ENCODE measurements around the gene PTPRQ.

The PTPRQ gene

DNA sequence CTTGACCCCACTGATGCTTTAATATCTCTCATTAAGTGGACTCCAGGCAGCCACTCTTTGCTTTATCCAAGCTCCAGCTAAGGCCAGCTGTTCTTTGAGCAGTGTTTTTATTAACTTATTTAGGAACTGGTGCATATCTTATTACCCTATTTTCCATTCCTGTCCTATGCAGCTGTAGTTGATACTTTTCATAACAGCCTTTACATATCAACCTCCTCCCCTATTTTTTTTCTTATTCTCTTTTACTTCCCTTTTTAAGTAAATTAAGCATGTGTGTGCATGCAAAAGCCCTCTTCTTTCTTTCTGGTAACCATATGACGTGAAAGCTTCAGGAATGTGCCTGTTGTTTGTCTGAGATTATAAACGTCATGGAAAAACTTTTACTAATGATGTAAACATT, 121.2 kb downstream of the PTPRQ start:
- no peak for DNase-seq

GRCh38 chr12:80567401-80567800, 123.4 kb downstream of the PTPRQ start:
- DNase-seq = no peak

DNA sequence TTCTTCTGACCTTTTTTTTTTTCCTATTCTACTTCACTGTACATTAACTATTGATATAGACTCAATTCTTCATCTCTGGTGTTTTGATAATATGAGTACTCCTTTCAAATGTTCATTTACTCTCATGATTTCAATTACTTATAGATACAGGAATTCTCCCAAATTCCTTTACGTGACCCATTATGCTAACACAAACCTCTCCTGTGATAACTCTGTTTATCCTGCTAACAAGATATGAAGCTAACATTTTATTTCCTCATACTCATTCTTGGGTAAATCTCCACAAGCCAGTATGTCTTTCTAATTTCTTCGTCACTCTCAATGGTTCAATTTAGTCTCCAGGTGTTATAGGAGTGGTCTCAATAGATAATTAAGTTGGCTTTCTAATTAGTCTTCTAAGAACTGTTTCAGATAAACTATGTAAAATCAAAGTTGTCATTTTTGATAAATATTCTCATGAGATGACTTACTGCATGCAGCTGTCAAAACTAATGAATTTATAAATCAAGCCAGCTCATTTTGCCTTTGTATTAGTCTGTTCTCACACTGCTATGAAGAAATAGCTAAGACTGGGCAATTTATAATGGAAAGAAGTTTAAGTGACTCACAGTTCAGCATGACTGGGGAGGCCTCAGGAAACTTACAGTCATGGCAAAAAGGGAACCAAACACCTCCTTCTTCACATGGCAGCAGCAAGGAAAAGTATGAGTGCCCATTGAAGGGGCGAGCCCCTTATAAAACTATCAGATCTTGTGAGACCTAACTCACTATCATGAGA, 132.8 kb downstream of the PTPRQ start:
- no peak for DNase-seq

GRCh38 chr12:80580254-80580653, 136.2 kb downstream of the PTPRQ start:
- DNase-seq = no peak

- no peak for DNase-seq
Measured at GRCh38 chr12:80581783-80582182, 137.7 kb downstream of the PTPRQ start.

DNA sequence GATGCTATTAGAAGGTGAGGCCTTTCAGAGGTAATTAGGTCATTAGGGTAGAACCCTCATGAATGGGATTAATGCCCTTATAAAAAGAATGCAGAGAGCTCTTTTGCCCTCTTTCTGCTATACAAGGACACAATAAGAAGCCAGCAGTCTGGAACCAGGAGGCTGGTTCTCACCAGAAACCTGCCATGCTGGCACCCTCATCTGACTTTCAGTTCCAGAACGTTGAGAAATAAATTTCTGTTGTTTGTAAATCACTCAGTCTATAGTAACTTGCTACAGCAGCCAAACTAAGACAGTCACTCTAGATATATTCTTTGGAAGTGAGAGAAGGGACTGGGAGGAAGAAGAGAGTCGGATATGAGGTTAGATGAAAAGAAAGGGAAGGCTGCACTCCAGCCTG, 138.4 kb downstream of the PTPRQ start:
- no peak for DNase-seq

GRCh38 chr12:80589077-80589476, 145.0 kb downstream of the PTPRQ start:
- no peak for DNase-seq

DNA sequence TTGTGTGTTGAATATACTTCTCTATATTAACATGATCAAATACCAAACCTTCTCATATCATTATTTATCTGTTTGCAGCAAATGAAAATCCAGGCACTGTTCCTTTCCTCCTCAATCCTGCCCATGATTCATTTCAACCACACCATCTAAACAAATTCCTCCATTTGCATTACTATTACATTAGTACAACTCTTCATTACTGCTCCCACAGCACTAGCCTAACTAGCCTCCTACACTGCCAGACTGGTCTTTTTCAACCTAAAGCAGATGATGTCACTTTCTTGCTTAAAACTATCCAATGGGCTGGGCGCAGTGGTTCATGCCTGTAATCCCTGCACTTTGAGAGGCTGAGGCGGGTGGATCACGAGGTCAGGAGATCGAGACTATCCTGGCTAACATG, 146.1 kb downstream of the PTPRQ start:
- no peak for DNase-seq

- DNase-seq = no peak
Measured at GRCh38 chr12:80593766-80594165, 149.7 kb downstream of the PTPRQ start.

- DNase-seq = no peak
Measured at GRCh38 chr12:80596509-80596908, 152.5 kb downstream of the PTPRQ start.

- DNase-seq = no peak
Measured at GRCh38 chr12:80598004-80598606, 154.1 kb downstream of the PTPRQ start.

DNA sequence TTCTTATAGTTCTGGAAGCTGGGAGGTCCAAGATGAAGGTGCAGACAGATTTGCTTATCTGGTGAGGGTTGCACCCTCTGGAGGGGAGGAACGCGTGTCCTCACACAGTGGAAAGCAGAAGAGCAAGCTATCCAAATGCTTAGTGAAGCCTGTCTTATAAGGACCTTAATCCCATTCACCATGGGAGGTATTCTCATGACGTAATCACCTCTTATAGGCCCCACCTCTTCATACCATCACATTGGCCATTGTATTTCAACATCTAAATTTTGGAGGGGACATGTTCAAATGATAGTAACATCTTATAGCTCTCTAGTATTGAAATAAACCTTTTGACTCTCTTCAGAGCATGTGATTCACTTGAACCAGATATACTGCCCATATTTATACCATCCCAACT, 158.4 kb downstream of the PTPRQ start:
- no peak for DNase-seq

DNA sequence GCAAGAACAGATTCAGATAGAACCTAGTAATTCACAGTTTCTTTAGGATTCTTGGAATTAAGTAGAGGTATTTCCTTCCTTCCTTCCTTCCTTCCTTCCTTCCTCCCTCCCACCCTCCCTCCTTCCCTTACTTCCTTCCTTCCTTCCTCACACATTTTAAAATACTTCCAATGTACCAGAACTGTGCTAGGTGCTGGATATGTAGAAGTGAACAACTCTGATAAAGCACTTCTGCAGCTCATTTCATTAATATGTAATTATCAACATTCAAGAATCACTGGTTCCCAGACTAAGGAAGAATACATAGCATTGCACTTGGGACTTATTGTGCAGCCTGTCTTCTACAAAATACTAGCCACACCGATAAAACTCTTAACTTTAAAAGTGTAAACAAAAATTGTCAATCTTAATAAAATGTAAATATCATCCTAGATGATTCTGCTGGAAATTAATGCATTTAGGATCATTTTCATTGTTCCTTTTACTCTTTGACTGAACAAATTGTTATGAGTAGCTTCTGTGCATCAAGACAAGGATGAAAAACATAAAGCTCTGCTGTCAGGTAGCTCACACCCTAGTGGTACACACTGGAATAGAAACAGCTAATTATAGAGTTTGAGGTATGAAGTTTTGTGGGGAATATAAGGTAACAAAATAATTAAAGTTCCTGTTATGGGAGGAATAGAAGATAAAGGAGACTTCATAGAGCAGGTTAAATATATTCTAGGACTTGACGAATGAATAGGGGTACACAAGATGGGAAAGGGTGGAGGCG, 163.5 kb downstream of the PTPRQ start:
- DNase-seq = no peak

DNA sequence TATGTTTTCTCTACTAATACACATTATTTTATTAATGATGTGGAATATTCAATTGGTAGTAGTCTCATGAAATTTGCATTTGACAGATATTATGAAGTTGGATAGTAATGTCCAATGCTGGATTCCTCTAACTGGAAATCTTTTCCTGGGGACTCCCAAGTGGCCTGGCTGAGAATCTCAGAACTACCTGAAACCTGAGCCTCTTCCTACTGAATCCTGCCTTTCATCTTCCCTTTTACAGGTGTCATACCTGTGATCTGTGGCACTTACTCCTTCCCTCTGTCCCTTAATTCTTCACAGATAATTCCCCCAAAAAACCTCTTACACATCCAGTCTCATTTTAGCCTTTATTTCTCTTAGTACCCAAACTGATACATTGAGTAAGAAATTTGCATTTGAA, 173.7 kb downstream of the PTPRQ start:
- DNase-seq = no peak

- DNase-seq = no peak
Measured at GRCh38 chr12:80620281-80620680, 176.2 kb downstream of the PTPRQ start.

- DNase-seq = no peak
Measured at GRCh38 chr12:80622271-80622670, 178.2 kb downstream of the PTPRQ start.

GRCh38 chr12:80625051-80625450, 181.0 kb downstream of the PTPRQ start:
- DNase-seq = no peak

DNA sequence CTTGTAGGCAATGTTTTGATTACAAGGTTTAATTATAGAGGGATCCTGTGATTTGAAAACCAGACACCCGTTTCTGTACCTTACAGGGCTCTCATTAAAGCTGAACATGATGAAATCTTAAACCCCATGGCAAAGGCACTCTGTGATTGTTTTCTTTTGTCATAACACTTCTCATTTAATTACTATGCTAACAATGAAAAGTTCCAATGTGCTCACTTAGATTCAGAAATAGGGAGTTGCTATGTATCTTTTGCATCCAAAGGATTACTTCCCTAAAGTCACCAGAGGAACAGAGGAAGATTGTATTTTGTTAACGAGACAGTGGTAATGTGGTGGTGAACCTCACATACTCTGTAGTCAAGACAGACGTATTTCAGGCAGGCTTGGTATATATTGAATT, 181.9 kb downstream of the PTPRQ start:
- DNase-seq = no peak

- DNase-seq = no peak
Measured at GRCh38 chr12:80627782-80628181, 183.7 kb downstream of the PTPRQ start.

GRCh38 chr12:80632835-80633234, 188.8 kb downstream of the PTPRQ start:
- DNase-seq = no peak

DNA sequence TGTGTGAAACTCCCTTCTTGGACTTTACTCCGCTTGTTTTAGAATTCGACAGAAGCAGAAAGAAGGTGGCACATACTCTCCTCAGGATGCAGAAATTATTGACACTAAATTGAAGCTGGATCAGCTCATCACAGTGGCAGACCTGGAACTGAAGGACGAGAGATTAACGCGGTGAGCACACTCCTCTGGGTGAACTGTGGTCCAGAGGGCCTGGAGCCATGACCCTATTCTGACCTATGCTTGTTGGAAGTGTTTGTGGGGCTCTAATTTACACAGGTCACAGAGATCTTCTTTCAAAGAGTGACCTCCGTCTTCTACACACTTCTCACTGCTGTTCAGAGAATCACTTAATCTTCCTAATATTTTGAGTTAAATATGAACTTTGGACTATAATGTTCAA, 190.9 kb downstream of the PTPRQ start:
- DNase-seq = no peak

GRCh38 chr12:80636832-80637231, 192.8 kb downstream of the PTPRQ start:
- no peak for DNase-seq

- no peak for DNase-seq
Measured at GRCh38 chr12:80641936-80642335, 197.9 kb downstream of the PTPRQ start.

DNA sequence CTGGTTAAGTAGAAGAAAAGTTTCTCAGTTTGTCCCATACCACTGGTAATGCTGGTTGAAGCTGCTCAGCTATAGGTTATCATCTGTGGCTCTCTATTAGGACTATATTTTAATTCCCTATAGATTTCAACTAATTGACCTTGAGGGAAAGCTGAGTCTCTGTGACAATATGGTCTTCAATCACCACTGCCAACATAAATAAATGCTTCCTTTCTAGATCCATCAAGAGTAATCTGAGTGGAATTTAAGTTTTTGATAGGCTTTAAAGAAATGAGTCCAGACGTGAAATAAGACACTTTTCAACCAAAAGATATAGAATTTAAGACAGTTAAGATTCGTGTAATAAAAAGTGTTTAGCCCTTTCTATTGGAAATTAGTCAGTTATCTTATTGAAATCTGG, 199.9 kb downstream of the PTPRQ start:
- DNase-seq = no peak

All from KG1 (cell line).